ENCODE data around the gene SLAMF9. TPM values are rescaled to one million over a fixed set of nuclear protein-coding genes. Genes with fewer than 3 reads are reported as not detected.

The SLAMF9 gene
- total RNA-seq, 4 donors from 2014 or later = not detected

DNA sequence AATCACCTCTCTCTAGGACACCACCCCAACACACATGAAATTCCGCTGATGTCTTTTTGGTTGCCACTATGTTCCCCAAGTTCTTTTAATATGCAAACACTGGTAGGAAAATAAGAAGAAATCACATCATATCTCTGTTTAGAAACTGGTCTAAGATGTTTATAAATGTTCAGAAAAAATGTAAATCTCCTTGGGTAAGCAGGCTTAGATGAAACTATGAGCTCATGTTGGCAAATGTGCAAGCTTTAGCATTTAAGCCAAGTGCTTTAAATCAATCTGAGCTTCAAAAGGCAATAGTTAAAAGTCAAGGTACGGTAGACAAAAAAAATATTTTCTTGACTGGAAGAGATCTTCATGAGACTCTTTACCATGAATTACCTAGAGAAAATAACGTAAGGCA lies 25.2 kb upstream of the SLAMF9 start:
- Histone ChIP-seq H3K27ac (no peak overlapping the region), H3K4me1 (no peaks in the 10 kb centered on the region), H3K27me3 (no peaks in the 10 kb centered on the region), H3K9me3 (no peaks in the 10 kb centered on the region), H3K36me3 (no peaks in the 10 kb centered on the region), H3K4me3 (replicated peaks in 1 of 3) (no peak overlapping the region)
- no peak for DNase-seq
- WGBS, 2 donors = 56 to 62% methylated on average over 3 of the region's 3 CpGs
- intact Hi-C loops (cut with DNase I) = no loop called here
- TF ChIP-seq POLR2A (IDR thresholded peaks at IDR 0.05) = no peak
- TF ChIP-seq, protein P1, sequence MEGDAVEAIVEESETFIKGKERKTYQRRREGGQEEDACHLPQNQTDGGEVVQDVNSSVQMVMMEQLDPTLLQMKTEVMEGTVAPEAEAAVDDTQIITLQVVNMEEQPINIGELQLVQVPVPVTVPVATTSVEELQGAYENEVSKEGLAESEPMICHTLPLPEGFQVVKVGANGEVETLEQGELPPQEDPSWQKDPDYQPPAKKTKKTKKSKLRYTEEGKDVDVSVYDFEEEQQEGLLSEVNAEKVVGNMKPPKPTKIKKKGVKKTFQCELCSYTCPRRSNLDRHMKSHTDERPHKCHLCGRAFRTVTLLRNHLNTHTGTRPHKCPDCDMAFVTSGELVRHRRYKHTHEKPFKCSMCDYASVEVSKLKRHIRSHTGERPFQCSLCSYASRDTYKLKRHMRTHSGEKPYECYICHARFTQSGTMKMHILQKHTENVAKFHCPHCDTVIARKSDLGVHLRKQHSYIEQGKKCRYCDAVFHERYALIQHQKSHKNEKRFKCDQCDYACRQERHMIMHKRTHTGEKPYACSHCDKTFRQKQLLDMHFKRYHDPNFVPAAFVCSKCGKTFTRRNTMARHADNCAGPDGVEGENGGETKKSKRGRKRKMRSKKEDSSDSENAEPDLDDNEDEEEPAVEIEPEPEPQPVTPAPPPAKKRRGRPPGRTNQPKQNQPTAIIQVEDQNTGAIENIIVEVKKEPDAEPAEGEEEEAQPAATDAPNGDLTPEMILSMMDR (IDR thresholded peaks at IDR 0.05) = no peak

DNA sequence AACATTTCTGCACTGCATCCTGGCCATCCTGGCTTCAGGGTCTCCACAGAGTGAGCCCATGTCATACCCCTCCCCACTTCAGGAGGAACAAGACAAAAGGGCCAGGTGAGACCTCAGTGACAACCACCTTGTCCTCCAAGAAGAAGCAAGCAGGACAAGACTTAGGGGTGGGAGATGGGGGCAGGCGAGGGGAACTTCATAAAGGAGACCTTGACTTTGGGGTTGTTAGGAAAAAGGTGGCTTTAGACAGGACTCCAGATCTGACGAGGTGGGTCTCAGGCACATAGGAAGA lies 24.0 kb upstream of the SLAMF9 start:
- WGBS, 2 donors = 94% methylated on average over 2 of the region's 2 CpGs
- intact Hi-C loops (cut with DNase I) = no loop called here
- Histone ChIP-seq H3K27me3 (no peaks in the 10 kb centered on the region), H3K4me1 (no peaks in the 10 kb centered on the region), H3K36me3 (no peaks in the 10 kb centered on the region), H3K27ac (no peak overlapping the region), H3K4me3 (replicated peaks in 1 of 3) (no peak overlapping the region), H3K9me3 (no peaks in the 10 kb centered on the region)
- TF ChIP-seq, protein P1 (IDR thresholded peaks at IDR 0.05) = no peak
- no peak for TF ChIP-seq POLR2A (IDR thresholded peaks at IDR 0.05)
- DNase-seq = no peak

DNA sequence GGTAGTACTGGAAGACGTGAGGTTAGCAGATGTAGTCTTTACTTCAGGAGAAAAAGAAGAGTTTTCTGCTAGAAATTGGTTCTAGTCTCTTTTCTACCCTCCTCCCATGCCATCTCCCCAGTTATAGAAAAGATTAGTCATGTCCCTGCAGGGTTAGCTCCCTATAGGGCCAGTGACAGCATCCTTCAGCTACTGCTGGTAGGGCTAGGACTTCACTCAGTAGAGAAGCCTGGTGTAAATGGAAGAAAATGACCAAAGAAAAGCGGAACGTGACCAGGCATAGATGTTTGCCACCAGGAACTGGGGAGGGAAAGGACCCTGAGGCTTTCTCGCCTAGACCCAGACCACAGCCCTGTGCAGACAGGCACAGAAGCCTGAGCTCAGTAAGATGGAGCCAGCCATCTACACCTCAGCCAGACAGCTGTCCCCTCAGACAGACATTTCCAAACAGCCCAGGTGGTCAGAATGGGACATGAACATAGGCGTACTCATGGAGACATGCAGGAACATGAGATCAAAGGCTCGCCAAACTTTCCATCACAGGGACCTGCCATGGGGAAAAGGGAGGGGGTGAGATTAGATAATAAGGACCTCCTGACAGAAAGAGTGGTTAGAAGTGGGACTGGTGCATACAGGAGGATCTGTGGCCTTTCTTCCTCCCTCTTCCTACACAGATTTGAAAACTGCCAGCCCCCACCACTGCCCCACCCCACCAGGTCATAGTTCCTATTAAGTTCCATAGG lies 23.5 kb upstream of the SLAMF9 start:
- intact Hi-C loops (cut with DNase I) = no loop called here
- H3K27me3 ChIP-seq = no peaks in the 10 kb centered on the region
- no peak for DNase-seq
- no peaks in the 10 kb centered on the region for H3K4me1 ChIP-seq
- TF ChIP-seq, protein P1 (IDR thresholded peaks at IDR 0.05) = no peak
- no peak for TF ChIP-seq POLR2A (IDR thresholded peaks at IDR 0.05)
- H3K27ac ChIP-seq = no peak overlapping the region
- WGBS, 2 donors = 88 to 91% methylated on average over 6 of the region's 6 CpGs
- no peaks in the 10 kb centered on the region for H3K9me3 ChIP-seq
- no peak overlapping the region for H3K4me3 ChIP-seq (replicated peaks in 1 of 3)
- H3K36me3 ChIP-seq = no peaks in the 10 kb centered on the region

DNA sequence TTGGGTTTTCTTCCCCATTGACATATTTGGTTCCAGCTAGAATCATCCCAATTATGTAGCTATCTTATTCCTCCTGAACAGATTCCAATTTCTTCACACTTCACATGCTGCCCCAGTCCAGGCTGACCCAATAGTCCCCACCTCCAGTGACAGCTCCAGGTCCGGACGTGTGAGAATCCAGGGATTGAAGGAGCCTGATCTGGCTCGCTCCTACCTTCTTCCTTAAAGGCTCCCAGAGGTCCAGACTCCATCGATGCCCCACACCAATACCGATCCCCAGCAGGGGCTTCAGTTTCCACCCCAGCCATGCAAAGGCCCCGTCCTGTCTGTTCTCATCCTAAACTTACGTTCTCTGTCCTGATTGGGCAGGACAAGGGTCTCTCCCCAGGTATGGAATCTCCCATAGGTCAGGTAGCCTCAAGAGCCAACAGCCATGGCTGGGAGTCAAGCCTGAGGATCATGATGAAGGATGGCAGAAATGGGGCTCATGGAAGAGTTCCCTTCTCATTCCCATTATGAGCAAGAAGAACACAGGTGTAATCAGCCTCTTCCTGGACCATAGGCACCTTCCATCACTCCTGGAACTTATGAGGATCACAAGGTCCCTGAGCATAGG lies 20.4 kb upstream of the SLAMF9 start:
- no peak for DNase-seq
- TF ChIP-seq POLR2A (IDR thresholded peaks at IDR 0.05) = no peak
- TF ChIP-seq, protein P1 (IDR thresholded peaks at IDR 0.05) = no peak
- no peaks in the 10 kb centered on the region for H3K36me3 ChIP-seq
- H3K4me1 ChIP-seq = no peaks in the 10 kb centered on the region
- no peaks in the 10 kb centered on the region for H3K9me3 ChIP-seq
- no peaks in the 10 kb centered on the region for H3K27me3 ChIP-seq
- intact Hi-C loops (cut with DNase I) = no loop called here
- no peak overlapping the region for H3K27ac ChIP-seq
- WGBS, 2 donors = 93 to 94% methylated on average over 7 of the region's 7 CpGs
- no peak overlapping the region for H3K4me3 ChIP-seq (replicated peaks in 1 of 3)

DNA sequence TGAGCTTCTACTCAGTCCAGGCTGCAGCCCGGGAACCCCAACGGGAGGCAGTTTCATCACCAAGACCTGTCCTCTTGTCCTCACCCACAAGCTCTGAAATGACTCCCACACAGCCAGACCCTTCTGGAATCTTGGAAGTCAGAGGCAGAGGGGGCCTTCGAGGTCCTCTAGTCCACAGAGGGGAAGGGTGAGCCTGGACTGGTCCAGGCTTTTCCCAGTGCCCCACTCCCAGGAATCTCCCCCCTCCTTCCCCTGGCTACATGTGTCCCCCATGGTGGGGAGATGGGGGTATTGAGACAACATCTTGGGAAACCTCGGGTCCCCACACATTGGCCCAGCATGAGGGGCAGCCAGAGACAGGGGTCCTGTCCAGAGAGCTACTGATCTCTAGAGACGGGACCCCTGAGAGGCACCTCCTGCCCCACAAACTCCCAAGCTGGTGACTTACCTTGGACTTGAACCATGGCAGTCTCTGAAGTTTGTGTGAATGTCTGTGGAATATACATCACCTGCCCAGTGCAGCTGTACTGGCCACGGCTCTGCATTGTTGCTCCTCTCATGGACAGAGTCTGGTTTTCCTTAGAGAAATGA lies 19.4 kb upstream of the SLAMF9 start:
- intact Hi-C loops (cut with DNase I) = no loop called here
- no peak overlapping the region for H3K27ac ChIP-seq
- 72 to 80% methylated on average over 2 to 5 of the region's 6 CpGs for WGBS, 2 donors
- DNase-seq = no peak
- H3K9me3 ChIP-seq = no peaks in the 10 kb centered on the region
- TF ChIP-seq, protein P1 (IDR thresholded peaks at IDR 0.05) = no peak
- no peak for TF ChIP-seq POLR2A (IDR thresholded peaks at IDR 0.05)
- H3K4me1 ChIP-seq = no peaks in the 10 kb centered on the region
- no peak overlapping the region for H3K4me3 ChIP-seq (replicated peaks in 1 of 3)
- H3K36me3 ChIP-seq = no peaks in the 10 kb centered on the region
- H3K27me3 ChIP-seq = no peaks in the 10 kb centered on the region

All from thyroid gland (tissue), 4 donors.